H9 (cell line): Measurements from ENCODE around the gene FCHSD2. TPM values are rescaled to one million over a fixed set of nuclear protein-coding genes. Genes with fewer than 3 reads are reported as not detected.

Experiments
- DNase-seq: peaks from one replicate; pipeline ENCODE4 v3.0.0-alpha.2; 2017
- H2AFZ ChIP-seq: one replicate; pipeline ENCODE4 v1.6.1; 2013; ENCODE audit warnings: mild to moderate bottlenecking, low read length, control low read depth, moderate library complexity
- H2AK5ac ChIP-seq: 2 replicates; pipeline ENCODE4 v1.6.1; 2013; ENCODE audit warnings: low read length, control low read depth, mixed read lengths; ENCODE audit not compliant: insufficient read length
- H2BK120ac ChIP-seq: one replicate; pipeline ENCODE4 v1.6.1; 2013; ENCODE audit warnings: low read depth, mild to moderate bottlenecking, low read length, control low read depth, inconsistent platforms; ENCODE audit not compliant: poor library complexity, severe bottlenecking
- H2BK12ac ChIP-seq: 2 replicates; pipeline ENCODE4 v1.6.1; 2013; ENCODE audit warnings: low read length, control low read depth, mixed read lengths, low read depth; ENCODE audit not compliant: insufficient read length
- H2BK15ac ChIP-seq: 2 replicates; pipeline ENCODE4 v1.6.1; 2013; ENCODE audit warnings: low read depth, low read length, control low read depth
- H2BK20ac ChIP-seq: one replicate; pipeline ENCODE4 v1.6.1; 2013; ENCODE audit warnings: low read depth, mild to moderate bottlenecking, low read length, control low read depth, inconsistent platforms; ENCODE audit not compliant: poor library complexity, severe bottlenecking
- H2BK5ac ChIP-seq: 2 replicates; pipeline ENCODE4 v1.6.1; 2013; ENCODE audit warnings: low read length, control low read depth, mixed read lengths; ENCODE audit not compliant: insufficient read length
- H3K14ac ChIP-seq: 2 replicates; pipeline ENCODE4 v1.6.1; 2013; ENCODE audit warnings: low read length, control low read depth; ENCODE audit not compliant: insufficient read depth
- H3K18ac ChIP-seq: 2 replicates; pipeline ENCODE4 v1.6.1; 2013; ENCODE audit warnings: low read depth, mild to moderate bottlenecking, mixed read lengths, low read length, control low read depth; ENCODE audit not compliant: insufficient read length
- H3K23ac ChIP-seq: 2 replicates; pipeline ENCODE4 v1.6.1; 2013; ENCODE audit warnings: low read length, control low read depth, mixed read lengths, low read depth; ENCODE audit not compliant: insufficient read length
- H3K23me2 ChIP-seq: 2 replicates; pipeline ENCODE4 v1.6.1; 2013; ENCODE audit warnings: low read depth, mild to moderate bottlenecking, mixed read lengths, low read length, control low read depth; ENCODE audit not compliant: insufficient read length, poor library complexity, severe bottlenecking
- H3K27ac ChIP-seq: 2 replicates; pipeline ENCODE4 v1.5.1; 2013; ENCODE audit warnings: low read length, control low read depth, mixed read lengths, low read depth; ENCODE audit not compliant: insufficient read length
- H3K27me3 ChIP-seq: 2 replicates; pipeline ENCODE4 v1.6.1; 2013; ENCODE audit warnings: low read length, control low read depth, inconsistent platforms; ENCODE audit not compliant: insufficient read depth
- H3K4ac ChIP-seq: 2 replicates; pipeline ENCODE4 v1.6.1; 2013; ENCODE audit warnings: low read depth, mild to moderate bottlenecking, control low read depth, inconsistent platforms, low read length, moderate library complexity
- H3K4me1 ChIP-seq: 2 replicates; pipeline ENCODE4 v1.6.1; 2013; ENCODE audit warnings: low read length, control low read depth, inconsistent platforms; ENCODE audit not compliant: insufficient read depth
- H3K4me2 ChIP-seq: 2 replicates; pipeline ENCODE4 v1.6.1; 2013; ENCODE audit warnings: low read length, control low read depth, mixed read lengths; ENCODE audit not compliant: insufficient read length, insufficient read depth
- H3K56ac ChIP-seq: 2 replicates; pipeline ENCODE4 v1.6.1; 2013; ENCODE audit warnings: low read depth, mild to moderate bottlenecking, mixed read lengths, low read length, control low read depth; ENCODE audit not compliant: insufficient read length
- H3K79me1 ChIP-seq: 2 replicates; pipeline ENCODE4 v1.6.1; 2013; ENCODE audit warnings: low read depth, mild to moderate bottlenecking, moderate library complexity, low read length, control low read depth, inconsistent platforms; ENCODE audit not compliant: insufficient read depth, poor library complexity, severe bottlenecking
- H3K79me2 ChIP-seq: 2 replicates; pipeline ENCODE4 v1.6.1; 2013; ENCODE audit warnings: low read length, control low read depth, inconsistent platforms; ENCODE audit not compliant: insufficient read depth
- H3K9ac ChIP-seq: 2 replicates; pipeline ENCODE4 v1.6.1; 2013; ENCODE audit warnings: low read length, control low read depth, mixed read lengths; ENCODE audit not compliant: insufficient read length; ENCODE audit errors: extremely low read depth
- H3K9me3 ChIP-seq: one replicate; pipeline ENCODE4 v1.6.1; 2013; ENCODE audit warnings: low read depth, low read length, inconsistent platforms; ENCODE audit not compliant: control insufficient read depth
- H3T11ph ChIP-seq: one replicate; pipeline ENCODE4 v1.6.1; 2013; ENCODE audit warnings: mild to moderate bottlenecking, low read length, control low read depth, inconsistent platforms
- H4K20me1 ChIP-seq: one replicate; pipeline ENCODE4 v1.6.1; 2013; ENCODE audit not compliant: control insufficient read depth, insufficient read length, insufficient read depth
- H4K5ac ChIP-seq: 2 replicates; pipeline ENCODE4 v1.6.1; 2013; ENCODE audit warnings: low read depth, mild to moderate bottlenecking, mixed read lengths, low read length, control low read depth; ENCODE audit not compliant: insufficient read length
- H4K8ac ChIP-seq: replicated peaks from 2 replicates; pipeline ENCODE4 v1.6.1; 2013; ENCODE audit warnings: low read length, control low read depth, mixed read lengths, low read depth; ENCODE audit not compliant: insufficient read length
- H4K91ac ChIP-seq: 2 replicates; pipeline ENCODE4 v1.6.1; 2013; ENCODE audit warnings: low read depth, mild to moderate bottlenecking, moderate library complexity, mixed read lengths, low read length, control low read depth; ENCODE audit not compliant: insufficient read length
- H3K27ac Mint-ChIP-seq, 3 experiments: 2 replicates in 2 of 3; 3 replicates in 1 of 3; pipeline ENCODE4 v1.8.0; 2020 to 2021; ENCODE audit warnings: mixed read lengths in 3 of 3, mild to moderate bottlenecking in 1 of 3, moderate library complexity in 1 of 3
- H3K27me3 Mint-ChIP-seq: 2 replicates; pipeline ENCODE4 v1.8.0; 2021; ENCODE audit warnings: low read depth, mild to moderate bottlenecking, moderate library complexity, mixed read lengths
- H3K36me3 Mint-ChIP-seq, 3 experiments: 2 replicates in 2 of 3; 3 replicates in 1 of 3; pipeline ENCODE4 v1.8.0; 2020 to 2021; ENCODE audit warnings: low read depth in 3 of 3, mixed read lengths in 3 of 3; ENCODE audit not compliant: insufficient read depth in 1 of 3
- H3K4me1 Mint-ChIP-seq, 2 experiments: 2 replicates each; pipeline ENCODE4 v1.8.0; 2020; ENCODE audit warnings: mixed read lengths in 2 of 2
- H3K4me3 Mint-ChIP-seq, 2 experiments: 2 replicates in 1 of 2; 3 replicates in 1 of 2; pipeline ENCODE4 v1.8.0; 2020 to 2021; ENCODE audit warnings: mild to moderate bottlenecking in 2 of 2, mixed read lengths in 2 of 2, moderate library complexity in 1 of 2
- H3K9me3 Mint-ChIP-seq, 2 experiments: 2 replicates in 1 of 2; 3 replicates in 1 of 2; pipeline ENCODE4 v1.8.0; 2020; ENCODE audit warnings: mild to moderate bottlenecking in 2 of 2, mixed read lengths in 2 of 2, moderate library complexity in 1 of 2
- WGBS: extraction: QIAGEN DNeasy Blood & Tissue Kit; methylation state at CpG from one replicate; pipeline ENCODE4 v1.1.7; 2013; ENCODE audit warnings: missing lambda C conversion rate, low lambda C conversion rate, mixed read lengths; ENCODE audit not compliant: insufficient read length; ENCODE audit errors: extremely low coverage; 5-methylcytosine and 5-hydroxymethylcytosine counted together
- total RNA-seq: library from RNA; stranded (reverse); gene quantifications from 2 replicates; pipeline ENCODE4 v1.2.1, GENCODE V29; 2021
- TF ChIP-seq, protein P1 (sequence below): fragments of 200-600 bp; sonication (generic); conservative IDR thresholded peaks from 3 replicates; pipeline ENCODE4 v1.8.0; 2021; ENCODE audit warnings: antibody characterized with exemption, mild to moderate bottlenecking

The FCHSD2 gene
- total RNA-seq, 1 experiment from 2014 or later: 17.8 TPM

DNA sequence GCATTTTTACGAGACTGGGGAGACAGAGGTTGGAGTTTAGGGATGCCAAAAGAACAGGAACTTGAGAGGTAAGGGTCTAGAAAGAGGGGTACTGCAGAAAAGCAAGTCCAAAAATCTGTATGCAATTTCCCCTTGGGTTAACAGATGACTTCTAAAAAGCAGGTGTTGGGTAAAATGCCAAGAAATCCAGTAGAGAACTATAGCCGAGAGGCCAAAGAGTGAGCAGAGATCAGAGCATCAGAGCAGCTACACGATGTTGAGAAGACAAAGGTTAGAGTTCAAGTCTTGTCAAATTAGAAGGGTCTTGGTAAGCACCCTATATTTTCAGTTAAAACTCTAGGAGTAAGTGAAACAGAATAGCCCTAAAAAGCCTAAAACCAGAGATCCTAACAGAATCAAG is 145.2 kb downstream of the FCHSD2 start:
- peaks cover 0 to 2% of the 10 kb centered on the region in 2 experiments; a peak in 1 of 5 replicates for H3K9me3 Mint-ChIP-seq
- peaks cover 0 to 4% of the 10 kb centered on the region in 2 experiments; a peak in 3 of 4 replicates for H3K4me1 Mint-ChIP-seq
- Histone ChIP-seq H3T11ph (no peak overlapping the region), H4K91ac (no peak overlapping the region), H3K4me1 (no peaks in the 10 kb centered on the region), H3K14ac (no peak overlapping the region), H3K23ac (no peak overlapping the region), H3K79me2 (no peaks in the 10 kb centered on the region), H3K56ac (no peak overlapping the region), H3K27ac (no peak overlapping the region), H3K18ac (no peak overlapping the region), H3K4ac (no peak overlapping the region), H2BK5ac (no peak overlapping the region), H3K9me3 (no peaks in the 10 kb centered on the region), H2BK12ac (no peak overlapping the region), H2AK5ac (no peak overlapping the region), H4K20me1 (no peaks in the 10 kb centered on the region), H2AFZ (no peak overlapping the region), H4K8ac (no peak overlapping the region), H2BK20ac (no peak overlapping the region), H3K9ac (no peak overlapping the region), H3K23me2 (no peaks in the 10 kb centered on the region), H3K79me1 (no peaks in the 10 kb centered on the region), H2BK15ac (no peak overlapping the region), H4K5ac (no peak overlapping the region), H3K27me3 (no peaks in the 10 kb centered on the region), H3K4me2 (no peak overlapping the region), H2BK120ac (no peak overlapping the region)
- no peak overlapping the region for H3K4me3 Mint-ChIP-seq
- 0 out of 7 replicates have a peak overlapping the region, but pooled peaks of 1 of the 3 experiments have one; percentile 21 for H3K27ac Mint-ChIP-seq
- no peaks in the 10 kb centered on the region for H3K27me3 Mint-ChIP-seq
- peaks cover 0 to 5% (median 2%) of the 10 kb centered on the region in 3 experiments; a peak in 3 of 7 replicates for H3K36me3 Mint-ChIP-seq
- WGBS: no CpG with 5 or more reads among the region's 3 CpGs
- TF ChIP-seq, protein P1, sequence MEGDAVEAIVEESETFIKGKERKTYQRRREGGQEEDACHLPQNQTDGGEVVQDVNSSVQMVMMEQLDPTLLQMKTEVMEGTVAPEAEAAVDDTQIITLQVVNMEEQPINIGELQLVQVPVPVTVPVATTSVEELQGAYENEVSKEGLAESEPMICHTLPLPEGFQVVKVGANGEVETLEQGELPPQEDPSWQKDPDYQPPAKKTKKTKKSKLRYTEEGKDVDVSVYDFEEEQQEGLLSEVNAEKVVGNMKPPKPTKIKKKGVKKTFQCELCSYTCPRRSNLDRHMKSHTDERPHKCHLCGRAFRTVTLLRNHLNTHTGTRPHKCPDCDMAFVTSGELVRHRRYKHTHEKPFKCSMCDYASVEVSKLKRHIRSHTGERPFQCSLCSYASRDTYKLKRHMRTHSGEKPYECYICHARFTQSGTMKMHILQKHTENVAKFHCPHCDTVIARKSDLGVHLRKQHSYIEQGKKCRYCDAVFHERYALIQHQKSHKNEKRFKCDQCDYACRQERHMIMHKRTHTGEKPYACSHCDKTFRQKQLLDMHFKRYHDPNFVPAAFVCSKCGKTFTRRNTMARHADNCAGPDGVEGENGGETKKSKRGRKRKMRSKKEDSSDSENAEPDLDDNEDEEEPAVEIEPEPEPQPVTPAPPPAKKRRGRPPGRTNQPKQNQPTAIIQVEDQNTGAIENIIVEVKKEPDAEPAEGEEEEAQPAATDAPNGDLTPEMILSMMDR: no peak
- no peak for DNase-seq
